Left renal pelvis (tissue), 4 donors: ENCODE results near the gene ARHGDIA. TPM values are rescaled to one million over a fixed set of nuclear protein-coding genes. Genes with fewer than 3 reads are reported as not detected.

ENCODE experiments used
- DNase-seq, 4 donors: peaks; one replicate each; pipeline ENCODE4 v3.0.0-alpha.2; 2013; ENCODE audit warnings: low read depth in 4 of 4, low spot score in 3 of 4
- polyA plus RNA-seq, 4 donors: library from polyadenylated mRNA; unstranded; fragments of 120-200 nt; gene quantifications; one replicate each; pipeline ENCODE4 v1.2.1, GENCODE V29; 2013; ENCODE audit not compliant: insufficient read length in 4 of 4

Gene ARHGDIA
- polyA plus RNA-seq, 4 donors, result 165 to 238 (median 183) TPM

DNA sequence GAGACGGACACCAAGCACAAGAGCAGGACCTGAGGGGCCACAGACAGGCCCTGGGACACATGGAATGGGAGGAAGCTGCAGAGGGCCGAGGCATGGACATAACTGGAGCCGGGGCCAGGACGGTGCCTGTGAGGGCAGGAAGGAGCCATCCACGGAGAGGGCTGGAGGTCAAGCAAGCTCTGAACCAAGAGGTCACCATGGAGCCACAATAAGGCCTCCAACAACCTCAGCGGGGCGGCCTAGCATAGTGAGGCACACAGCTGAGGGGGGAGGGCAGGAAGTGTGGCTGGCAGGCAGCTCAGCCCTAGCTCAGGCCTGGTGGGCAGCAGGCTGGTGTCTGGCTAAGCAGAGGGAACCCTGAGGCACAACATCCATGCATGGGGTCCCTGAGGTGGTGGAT lies 42.5 kb downstream of the ARHGDIA start:
- no peak for DNase-seq

DNA sequence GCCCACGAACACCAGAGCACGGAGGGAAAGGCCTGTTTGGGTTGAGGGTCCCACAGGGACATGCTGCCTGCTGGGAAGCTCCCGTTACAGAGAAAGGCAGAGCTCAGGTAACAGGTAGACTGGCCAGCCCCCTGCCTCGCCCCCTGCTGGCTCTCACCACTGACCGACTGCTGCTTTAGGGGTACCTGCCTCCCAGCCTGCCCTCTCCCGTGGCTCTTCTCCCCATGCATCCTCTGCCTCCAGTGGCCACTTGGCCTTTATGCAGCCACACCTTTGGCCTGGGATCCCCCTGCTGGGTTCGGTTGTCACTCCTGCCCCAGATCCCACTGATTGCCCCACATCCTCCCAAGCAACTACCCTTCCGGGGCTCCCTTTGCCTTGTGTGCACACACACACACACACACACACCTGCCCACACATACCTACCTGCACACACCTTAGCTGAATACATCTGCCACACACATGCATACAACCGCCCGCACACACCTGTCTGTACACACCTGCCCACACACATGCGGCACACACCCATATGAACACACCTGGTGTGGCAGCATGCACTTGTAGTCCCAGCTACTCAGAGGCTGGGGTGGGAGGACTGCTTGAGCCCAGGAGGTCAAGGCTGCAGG lies 45.2 kb downstream of the ARHGDIA start:
- DNase-seq, result no peak

DNA sequence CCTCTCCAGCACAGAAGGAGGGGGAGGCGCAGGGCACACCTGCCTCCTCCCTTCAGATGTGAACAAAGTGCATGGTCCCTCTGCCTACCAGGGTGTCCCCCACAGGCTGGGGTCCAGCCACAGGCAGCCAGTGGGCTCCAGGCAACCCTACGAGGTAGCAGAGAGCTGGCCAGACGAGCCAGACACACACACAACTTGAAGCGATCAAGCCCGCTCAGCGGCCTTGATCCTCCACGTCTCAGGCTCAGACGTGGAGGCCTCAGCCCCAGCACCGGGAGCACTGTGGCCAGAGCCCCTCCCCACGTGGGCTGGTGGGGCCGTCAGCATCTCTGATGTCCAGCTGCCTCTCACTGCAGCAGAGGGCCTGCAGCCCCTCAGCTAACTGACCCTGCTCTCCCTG lies 46.5 kb downstream of the ARHGDIA start:
- no peak for DNase-seq

DNA sequence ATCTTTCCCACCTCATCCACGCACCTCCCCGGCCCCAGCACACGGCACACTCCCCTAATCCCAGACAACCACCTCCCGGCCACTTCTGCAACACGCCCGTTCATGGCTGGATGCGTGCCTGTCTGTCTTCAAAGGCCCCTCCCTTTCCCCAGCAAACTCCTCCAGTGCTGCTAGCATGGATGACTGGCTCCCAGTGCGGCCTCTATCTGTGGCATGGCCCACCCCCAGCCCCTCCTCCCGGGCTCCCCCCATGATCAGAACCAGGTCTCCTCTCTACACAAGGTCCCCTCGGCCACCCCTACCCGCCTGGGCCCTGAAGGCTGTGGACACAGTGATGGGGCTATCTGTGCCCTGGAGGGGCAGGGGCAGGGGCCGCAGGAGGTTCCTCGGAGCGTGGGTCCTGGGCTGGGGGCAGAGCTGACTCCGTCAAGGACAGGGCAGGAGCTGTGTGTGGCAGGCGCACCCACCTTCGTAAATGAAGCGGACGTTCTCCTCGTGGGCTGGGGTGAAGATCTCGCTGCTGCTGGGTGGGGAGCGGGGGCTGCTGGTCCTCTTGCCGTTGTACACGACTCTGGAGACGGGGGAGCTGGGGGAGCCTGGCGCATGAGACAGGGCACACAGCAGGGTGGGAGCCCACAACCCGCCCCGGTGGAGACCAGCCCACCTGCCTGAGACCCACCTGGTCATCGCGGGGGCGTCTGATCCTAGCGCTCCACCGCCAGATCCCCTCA lies 47.2 kb downstream of the ARHGDIA start:
- no peak for DNase-seq

DNA sequence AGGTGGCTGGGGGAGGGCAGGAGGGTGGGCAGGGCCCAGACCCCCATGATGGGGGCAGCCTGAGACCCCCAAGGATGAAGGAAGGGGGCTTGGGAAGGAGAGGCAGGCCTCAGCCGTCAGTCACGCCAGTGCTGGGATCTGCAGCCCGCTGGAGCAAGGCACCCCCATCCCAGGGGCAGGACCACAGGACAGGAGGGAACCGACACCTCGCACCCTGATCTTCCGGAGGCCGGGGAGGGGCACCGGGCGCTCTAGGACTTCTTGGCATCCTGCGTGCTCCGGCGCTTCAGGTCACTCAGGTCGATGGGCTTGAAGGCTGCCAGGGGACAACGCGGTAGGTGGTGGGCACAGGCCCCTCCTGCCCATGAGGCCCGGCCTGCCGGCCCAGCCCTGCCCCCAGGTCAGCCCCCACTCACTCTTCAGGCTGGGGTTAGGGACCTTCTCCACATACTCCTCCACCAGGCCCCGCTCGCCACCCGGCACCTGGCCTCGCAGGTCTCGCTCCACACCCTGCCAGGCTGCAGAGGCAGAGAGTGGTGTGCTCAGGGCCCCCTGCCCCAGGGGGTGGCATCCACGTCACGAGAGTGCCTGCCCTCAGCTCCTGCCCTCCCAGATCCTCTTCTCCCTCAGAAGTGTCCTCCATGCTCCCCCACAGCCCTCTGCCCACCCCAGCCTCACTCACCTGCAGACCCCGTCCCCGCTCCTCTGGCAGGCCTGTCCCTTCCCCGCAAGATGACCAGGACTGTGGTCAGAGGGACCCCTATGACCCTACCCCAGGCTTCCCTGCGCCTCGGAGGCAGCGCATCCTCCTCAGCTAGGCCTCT lies 47.9 kb downstream of the ARHGDIA start:
- DNase-seq, result no peak

DNA sequence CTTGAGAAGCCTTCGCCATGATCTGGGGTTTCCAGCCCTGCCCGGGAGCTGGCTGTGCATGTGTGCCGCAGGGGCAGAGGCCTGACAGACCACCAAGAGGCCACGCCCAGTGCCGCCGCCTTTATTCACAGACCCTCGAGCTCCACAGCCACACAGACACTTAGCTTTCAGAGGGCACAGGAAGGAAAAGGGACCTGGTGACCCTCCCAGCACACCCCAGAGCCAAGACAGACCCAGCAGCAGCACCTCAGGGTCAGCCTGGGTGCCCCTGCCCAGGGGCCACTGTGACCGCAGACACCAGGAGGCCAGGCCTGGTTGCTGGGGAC lies 48.9 kb downstream of the ARHGDIA start:
- DNase-seq, result no peak

DNA sequence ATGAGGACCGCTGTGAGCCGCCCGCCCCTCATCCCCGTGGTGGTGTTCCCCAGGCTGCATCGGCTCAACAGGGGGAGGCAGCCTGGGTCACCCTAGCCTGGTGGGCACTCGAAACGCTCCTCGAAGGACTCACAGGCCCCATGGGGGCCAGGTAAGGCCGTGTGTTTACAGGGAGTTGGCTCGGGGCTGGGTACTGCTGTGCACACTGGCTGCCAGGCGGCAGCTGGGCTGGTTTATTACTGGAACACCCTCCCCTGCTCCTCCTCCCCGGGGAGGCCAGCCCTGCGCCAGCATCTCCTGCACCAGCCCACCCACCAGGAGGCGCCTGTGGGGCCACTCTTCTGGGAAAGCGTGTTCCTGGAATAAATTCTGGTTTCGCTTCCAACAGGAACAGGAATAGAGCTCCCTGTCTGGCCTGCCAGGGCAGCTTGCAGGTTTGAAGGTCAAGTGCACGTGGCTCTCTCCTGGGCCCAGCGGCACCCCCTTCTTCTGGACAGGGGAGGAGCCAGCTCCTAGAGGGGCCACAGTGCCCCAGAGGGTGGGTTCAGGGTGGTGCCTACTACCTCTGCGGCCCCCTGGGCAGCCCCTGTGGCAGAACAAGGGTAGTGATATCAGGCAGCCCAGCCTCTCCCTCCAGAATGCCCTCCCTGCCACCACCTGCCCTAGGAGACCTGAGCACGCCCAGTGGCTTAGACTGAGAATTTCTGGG lies 49.4 kb downstream of the ARHGDIA start:
- DNase-seq, result no peak

DNA sequence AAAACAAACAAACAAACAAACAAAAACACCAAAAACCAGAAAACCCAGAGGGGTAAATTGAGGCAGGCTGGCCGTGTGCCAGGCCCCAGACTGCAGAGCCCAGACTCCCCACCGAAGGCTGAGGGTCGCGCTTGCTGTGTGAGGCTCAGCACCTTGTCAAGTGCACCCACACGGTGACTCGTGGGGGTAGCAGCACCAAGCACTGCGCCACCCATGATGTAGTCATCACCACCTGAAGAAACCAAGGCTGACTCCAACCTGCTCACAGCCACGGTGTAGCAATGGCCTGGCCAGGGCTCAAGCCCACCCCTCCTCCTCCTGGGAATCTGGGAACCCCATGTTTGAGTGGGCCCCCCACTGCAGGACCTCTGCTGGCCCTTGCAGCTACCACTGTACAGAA lies 50.0 kb downstream of the ARHGDIA start:
- DNase-seq, result no peak

DNA sequence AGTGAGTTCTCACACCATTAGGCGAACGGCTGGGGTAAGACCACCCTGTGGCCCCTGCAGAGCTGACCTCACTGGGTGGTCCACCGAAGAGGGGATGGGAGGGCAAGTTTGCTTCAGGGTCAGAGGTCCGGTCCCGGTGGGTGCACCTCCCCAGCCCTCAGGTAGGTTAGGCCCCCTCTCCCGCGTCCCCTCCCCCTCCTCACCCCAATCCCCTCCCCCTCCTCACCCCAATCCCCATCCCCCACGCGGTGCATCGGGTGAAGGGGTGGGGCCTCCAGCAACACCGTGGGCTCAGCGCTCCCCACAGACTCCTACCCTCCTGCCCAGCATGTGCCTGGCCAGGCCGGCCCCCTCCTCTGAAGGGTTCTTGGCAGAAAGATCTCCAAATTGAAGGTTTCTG lies 51.4 kb downstream of the ARHGDIA start:
- DNase-seq, result no peak

DNA sequence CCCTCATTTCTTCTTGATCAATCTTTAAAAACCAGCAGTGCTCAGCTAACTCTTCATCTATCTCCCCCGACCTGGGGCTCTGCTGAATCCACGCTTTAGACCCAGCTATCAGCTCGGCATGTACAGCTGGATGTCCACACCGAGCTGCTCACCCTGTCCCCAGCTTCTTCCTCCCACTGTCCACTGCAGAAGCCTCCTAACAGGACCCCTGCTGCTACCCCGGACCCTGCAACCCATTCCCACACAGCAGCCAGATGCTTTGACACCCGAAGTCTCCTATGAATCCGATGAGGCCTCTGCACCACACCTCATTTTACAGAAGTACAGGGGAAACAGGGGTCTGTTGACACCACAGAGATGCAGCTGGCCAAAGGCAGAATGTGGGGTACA lies 53.4 kb downstream of the ARHGDIA start:
- no peak for DNase-seq

Other genes starting within 250 kb of the ARHGDIA start
- gene NPLOC4, start 234.2 kb downstream of the ARHGDIA start, polyA plus RNA-seq, result 10 to 100 TPM; 45.0 to 70.0 (median 57.1) TPM
- gene TSPAN10, start 234.1 kb downstream of the ARHGDIA start, polyA plus RNA-seq, result 1 to 10 TPM; 2.0 to 6.9 (median 2.2) TPM
- 10 to 100 TPM in 3 of 4 donors, 1 to 10 TPM in 1; 6.2 to 15.0 (median 13.1) TPM for gene PDE6G, start 214.8 kb downstream of the ARHGDIA start, polyA plus RNA-seq
- 10 to 100 TPM in 3 of 4 donors, 1 to 10 TPM in 1; 9.6 to 21.6 (median 12.3) TPM for gene OXLD1, start 204.7 kb downstream of the ARHGDIA start, polyA plus RNA-seq
- 10 to 100 TPM in 3 of 4 donors, 1 to 10 TPM in 1; 9.6 to 18.5 (median 14.0) TPM for gene CCDC137, start 204.6 kb downstream of the ARHGDIA start, polyA plus RNA-seq
- gene ARL16, start 187.5 kb downstream of the ARHGDIA start, polyA plus RNA-seq, result 10 to 100 TPM; 34.7 to 52.6 (median 43.6) TPM
- 100 to 1,000 TPM in 1 of 4 donors, 10 to 100 TPM in 3; 88.9 to 110 (median 96.0) TPM for gene HGS, start 187.3 kb downstream of the ARHGDIA start, polyA plus RNA-seq
- gene MRPL12, start 168.0 kb downstream of the ARHGDIA start, polyA plus RNA-seq, result 10 to 100 TPM; 26.8 to 53.8 (median 41.6) TPM
- 10 to 100 TPM in 3 of 4 donors, 1 to 10 TPM in 1; 7.1 to 20.5 (median 12.5) TPM for gene SLC25A10, start 159.1 kb downstream of the ARHGDIA start, polyA plus RNA-seq
- gene GCGR, start 67.2 kb downstream of the ARHGDIA start, polyA plus RNA-seq, result 10 to 100 TPM in 2 of 4 donors, 1 to 10 TPM in 2; 1.2 to 18.6 (median 9.1) TPM
- gene MCRIP1, start 38.0 kb downstream of the ARHGDIA start, polyA plus RNA-seq, result 100 to 1,000 TPM in 1 of 4 donors, 10 to 100 TPM in 3; 76.5 to 114 (median 90.4) TPM
- gene PPP1R27, start 36.3 kb downstream of the ARHGDIA start, polyA plus RNA-seq, result under 1 TPM in 3 of 4 donors, not detected in 1; 0.14 to 0.58 (median 0.26) TPM
- 100 to 1,000 TPM; 409 to 482 (median 447) TPM for gene P4HB, start 10.8 kb downstream of the ARHGDIA start, polyA plus RNA-seq
- 10 to 100 TPM; 66.2 to 85.2 (median 73.7) TPM for gene ALYREF, start 20.2 kb upstream of the ARHGDIA start, polyA plus RNA-seq
- gene ANAPC11, start 20.4 kb upstream of the ARHGDIA start, polyA plus RNA-seq, result 100 to 1,000 TPM in 1 of 4 donors, 10 to 100 TPM in 3; 69.4 to 105 (median 73.2) TPM
- gene NPB, start 30.9 kb upstream of the ARHGDIA start, polyA plus RNA-seq, result 1 to 10 TPM in 1 of 4 donors, under 1 TPM in 3; 0.33 to 1.4 (median 0.50) TPM
- gene PCYT2, start 40.1 kb upstream of the ARHGDIA start, polyA plus RNA-seq, result 10 to 100 TPM; 13.4 to 47.8 (median 41.3) TPM
- gene SIRT7, start 46.8 kb upstream of the ARHGDIA start, polyA plus RNA-seq, result 10 to 100 TPM in 3 of 4 donors, 1 to 10 TPM in 1; 7.7 to 22.0 (median 11.1) TPM
- 10 to 100 TPM in 3 of 4 donors, 1 to 10 TPM in 1; 9.6 to 14.8 (median 12.0) TPM for gene MAFG, start 56.4 kb upstream of the ARHGDIA start, polyA plus RNA-seq
- 10 to 100 TPM; 29.4 to 75.5 (median 31.5) TPM for gene PYCR1, start 66.0 kb upstream of the ARHGDIA start, polyA plus RNA-seq
- gene MYADML2, start 75.9 kb upstream of the ARHGDIA start, polyA plus RNA-seq, result under 1 TPM in 3 of 4 donors, not detected in 1; 0.07 to 0.26 (median 0.07) TPM
- 1 to 10 TPM in 3 of 4 donors, under 1 TPM in 1; 0.30 to 3.0 (median 2.4) TPM for gene NOTUM, start 89.8 kb upstream of the ARHGDIA start, polyA plus RNA-seq
- 10 to 100 TPM; 19.5 to 39.0 (median 23.1) TPM for gene ASPSCR1, start 106.3 kb upstream of the ARHGDIA start, polyA plus RNA-seq
- gene CENPX, start 151.5 kb upstream of the ARHGDIA start, polyA plus RNA-seq, result 10 to 100 TPM; 32.0 to 50.3 (median 34.4) TPM
- 10 to 100 TPM in 3 of 4 donors, 1 to 10 TPM in 1; 9.7 to 18.1 (median 12.1) TPM for gene LRRC45, start 152.0 kb upstream of the ARHGDIA start, polyA plus RNA-seq
- gene RAC3, start 160.3 kb upstream of the ARHGDIA start, polyA plus RNA-seq, result 10 to 100 TPM; 10.2 to 14.1 (median 12.1) TPM
- 10 to 100 TPM; 35.6 to 91.2 (median 78.5) TPM for gene DCXR, start 166.4 kb upstream of the ARHGDIA start, polyA plus RNA-seq
- 10 to 100 TPM; 36.9 to 61.9 (median 40.6) TPM for gene RFNG, start 180.5 kb upstream of the ARHGDIA start, polyA plus RNA-seq
- gene GPS1, start 180.6 kb upstream of the ARHGDIA start, polyA plus RNA-seq, result 100 to 1,000 TPM in 2 of 4 donors, 10 to 100 TPM in 2; 70.7 to 141 (median 101) TPM
- 100 to 1,000 TPM in 1 of 4 donors, 10 to 100 TPM in 3; 52.7 to 105 (median 69.9) TPM for gene DUS1L, start 194.5 kb upstream of the ARHGDIA start, polyA plus RNA-seq
- 10 to 100 TPM; 30.3 to 56.9 (median 38.0) TPM for gene FASN, start 226.9 kb upstream of the ARHGDIA start, polyA plus RNA-seq